Hypothalamus (tissue), 51 donors: Measurements from ENCODE around the gene LTB4R.
"Not testable (repeated sequence)": the region's sequence is repeated elsewhere in the genome, so short reads cannot be mapped to it uniquely, and the experiment has no call there.

Experiments
- DNase-seq, 51 donors: peaks; one replicate each; lab custom pipeline; 2025; lab: John Stamatoyannopoulos, UW

Gene LTB4R

DNA sequence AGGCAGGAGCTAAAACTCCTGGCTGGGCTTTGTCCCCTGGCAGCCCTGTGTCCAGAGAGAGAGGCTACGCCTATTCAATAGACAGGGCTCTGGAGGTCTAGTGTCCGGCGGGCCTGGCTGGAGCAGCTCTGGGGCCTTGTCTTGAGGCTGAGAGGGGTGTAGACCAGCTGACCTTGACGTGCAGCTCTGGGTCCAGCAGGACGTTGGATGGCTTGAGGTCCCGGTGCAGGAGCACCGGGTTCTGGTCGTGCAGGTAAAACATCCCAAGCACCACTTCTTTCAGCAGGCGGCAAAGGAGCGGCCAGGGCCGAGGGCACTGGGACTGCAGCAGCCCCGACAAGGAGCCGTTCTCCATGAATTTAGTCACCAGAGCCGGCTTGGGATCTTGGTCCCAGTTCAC lies 27.5 kb downstream of the LTB4R start:
- no peak for DNase-seq

DNA sequence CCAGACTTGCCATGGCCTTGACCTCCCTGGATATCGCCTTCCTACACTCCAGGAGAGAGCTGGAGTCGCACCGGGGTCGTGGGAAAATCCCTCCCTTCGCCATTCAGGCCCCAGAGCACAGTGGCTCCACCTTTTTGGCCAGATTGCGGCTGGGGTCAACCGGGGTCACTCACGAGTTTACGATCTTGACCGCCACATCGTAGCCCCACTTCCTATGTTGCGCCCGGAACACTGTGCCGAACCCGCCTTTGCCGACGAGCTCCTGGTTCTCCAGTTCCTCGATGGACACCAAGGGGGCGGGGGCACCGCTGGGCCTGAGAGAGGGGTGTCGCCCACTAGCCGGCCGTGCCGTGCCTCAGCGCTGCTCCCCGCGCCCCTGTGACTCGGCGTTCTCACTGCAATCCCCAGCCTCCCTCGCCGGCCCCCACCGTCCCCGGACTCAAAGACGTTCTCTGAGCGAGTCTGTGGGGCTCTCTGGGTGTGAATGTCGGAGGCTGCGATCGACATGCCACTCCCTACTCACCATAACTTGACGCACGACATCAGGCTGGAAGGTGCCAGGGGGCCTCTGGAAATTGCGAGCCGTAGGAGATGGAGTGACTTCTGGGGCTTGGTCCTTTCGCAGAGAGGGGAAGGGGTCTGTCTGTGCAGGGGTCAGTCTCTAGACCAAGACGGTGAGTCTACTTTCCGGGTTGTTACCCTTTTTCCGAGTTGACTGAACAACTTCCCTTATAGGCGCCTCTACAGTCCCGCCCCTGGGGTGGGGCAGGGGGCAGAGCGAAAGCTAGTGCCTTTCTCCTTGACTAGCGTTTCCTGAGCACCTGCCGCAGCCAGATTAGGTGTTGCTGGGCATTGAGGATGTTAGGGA lies 28.2 kb downstream of the LTB4R start, which contains the start of gene RIPK3:
Gene RIPK3, minus strand, starts transcription at position 708 of the 868 bp plus-strand sequence. Its CDS starts 165 bp downstream, at position 543.
- DNase-seq = no peak

DNA sequence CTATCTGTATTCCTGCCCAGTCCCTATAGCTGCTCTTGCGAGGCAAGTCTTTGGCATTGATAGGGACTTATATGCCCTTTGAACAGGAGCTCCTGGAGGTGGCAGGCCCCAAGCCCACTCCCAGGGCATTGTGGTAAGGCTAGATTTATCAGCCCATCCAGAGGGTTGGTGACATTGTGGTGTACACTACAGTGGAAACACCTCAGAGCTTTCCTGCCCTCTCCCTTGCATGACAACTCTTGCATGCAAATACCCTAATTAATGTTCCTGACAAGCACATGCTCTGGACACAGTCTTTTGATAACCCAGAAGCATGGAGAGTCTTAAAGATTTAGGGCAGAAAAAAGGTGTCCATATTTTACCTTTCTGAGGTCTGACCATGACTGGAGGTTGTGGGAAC lies 29.3 kb downstream of the LTB4R start:
- no peak for DNase-seq

DNA sequence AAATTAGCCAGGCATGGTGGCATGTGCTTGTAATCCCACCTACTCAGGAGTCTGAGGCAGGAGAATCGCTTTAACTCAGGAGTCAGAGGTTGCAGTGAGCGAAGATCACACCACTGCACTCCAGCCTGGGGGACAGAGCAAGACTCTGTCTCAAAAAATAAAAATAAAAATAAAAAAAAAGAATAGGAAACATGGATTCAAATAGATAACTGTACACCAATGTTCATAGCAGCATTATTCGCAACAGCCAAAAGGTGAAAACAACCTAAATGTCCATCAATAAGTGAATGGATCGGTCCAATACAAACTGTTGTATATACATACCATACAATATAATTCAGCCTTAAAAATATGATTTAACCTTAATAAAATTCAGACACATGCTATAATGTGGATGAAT lies 31.6 kb downstream of the LTB4R start:
- DNase-seq = no peak

DNA sequence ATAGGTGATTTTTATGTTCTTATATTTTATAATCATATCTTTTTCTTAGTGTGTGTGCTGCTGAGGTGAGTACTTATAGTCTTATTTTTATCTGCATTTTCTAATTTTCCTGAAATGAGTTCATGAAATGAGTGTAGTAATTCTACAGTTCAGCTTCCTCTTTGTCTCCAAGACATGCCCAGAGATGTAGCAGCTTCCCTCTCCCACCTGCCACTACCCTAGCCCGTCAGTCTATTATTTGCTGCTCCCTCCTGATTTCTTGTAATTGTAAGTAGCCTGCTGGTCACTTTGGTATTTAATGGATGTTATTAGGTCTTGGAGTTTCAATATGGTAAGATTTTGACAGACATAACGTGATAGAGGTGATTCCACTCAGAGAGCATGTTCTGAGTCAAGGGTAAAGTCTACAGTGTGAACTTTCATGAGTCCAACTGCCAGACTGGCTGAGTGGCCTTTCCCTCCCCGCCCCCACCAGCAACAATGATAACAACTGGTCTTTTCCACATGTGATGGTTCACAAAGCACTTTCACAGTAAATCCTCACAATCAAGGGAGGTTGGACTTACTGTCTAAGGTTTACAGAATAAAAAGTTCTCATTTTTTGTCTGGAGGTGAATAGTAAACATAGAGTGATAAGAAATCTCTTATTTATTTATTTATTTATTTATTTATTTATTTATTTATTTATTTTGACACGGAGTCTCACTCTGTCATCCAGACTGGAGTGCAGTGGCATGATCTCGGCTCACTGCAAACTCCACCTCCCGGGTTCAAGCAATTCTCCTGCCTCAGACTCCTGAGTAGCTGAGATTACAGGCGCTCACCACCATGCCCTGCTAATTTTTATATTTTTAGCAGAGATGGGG lies 32.7 kb downstream of the LTB4R start:
- no peak for DNase-seq

DNA sequence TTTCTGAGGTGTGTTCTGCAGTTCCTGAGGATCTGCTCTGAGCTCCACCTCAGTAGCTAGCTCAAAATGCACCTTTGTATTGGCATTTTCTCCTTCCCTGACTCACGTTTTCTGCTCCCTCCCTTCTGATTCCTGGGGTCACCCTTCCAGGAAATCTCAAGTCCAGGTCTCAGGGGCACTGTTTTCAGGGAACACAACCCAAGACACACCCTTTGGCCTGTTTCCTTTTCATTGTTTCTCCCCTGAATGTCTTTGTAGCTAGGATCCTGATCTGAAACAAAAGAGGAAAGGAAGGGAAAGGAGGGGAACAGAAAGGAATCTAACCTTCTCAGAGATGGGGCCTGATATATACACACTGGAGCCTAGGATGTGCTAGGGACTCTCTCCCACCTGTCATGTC lies 35.8 kb downstream of the LTB4R start:
- DNase-seq = no peak

DNA sequence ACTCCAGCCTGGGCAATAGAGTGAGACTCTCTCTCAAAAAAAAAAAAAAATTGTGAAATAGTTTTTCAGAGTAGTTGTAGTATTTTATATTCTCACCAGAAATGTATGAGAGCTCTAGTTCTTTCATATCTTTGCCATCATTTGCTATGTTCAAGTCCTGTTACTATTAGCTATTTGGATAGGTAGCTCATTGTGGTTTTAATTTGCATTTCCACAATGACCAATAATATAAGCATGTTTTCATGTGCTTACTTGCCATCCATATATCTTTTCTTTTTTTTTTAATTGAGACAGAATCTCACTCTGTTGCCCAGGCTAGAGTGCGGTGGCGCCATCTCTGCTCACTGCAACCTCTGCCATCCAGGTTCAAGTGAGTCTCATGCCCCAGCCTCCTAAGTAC lies 36.9 kb downstream of the LTB4R start:
- DNase-seq = no peak

DNA sequence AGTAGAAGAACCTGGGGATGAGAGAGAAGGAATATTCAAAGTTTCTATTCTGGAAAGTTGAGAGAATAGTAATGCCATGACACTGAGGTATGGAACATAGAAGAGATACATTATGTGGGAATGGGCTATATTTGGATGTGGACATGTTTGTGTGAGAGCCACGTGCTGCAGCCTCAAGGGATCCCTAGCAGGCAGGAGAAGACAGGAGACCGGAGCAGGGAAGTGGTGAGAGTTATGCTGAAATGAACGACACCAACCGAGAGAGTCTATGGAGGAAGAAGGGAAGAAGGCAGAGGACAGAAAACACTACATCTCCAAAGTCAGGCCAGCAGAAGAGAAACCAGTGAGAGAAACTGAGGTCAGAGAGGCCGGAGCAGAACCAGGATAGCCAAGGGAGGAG lies 38.4 kb downstream of the LTB4R start:
- DNase-seq = no peak

DNA sequence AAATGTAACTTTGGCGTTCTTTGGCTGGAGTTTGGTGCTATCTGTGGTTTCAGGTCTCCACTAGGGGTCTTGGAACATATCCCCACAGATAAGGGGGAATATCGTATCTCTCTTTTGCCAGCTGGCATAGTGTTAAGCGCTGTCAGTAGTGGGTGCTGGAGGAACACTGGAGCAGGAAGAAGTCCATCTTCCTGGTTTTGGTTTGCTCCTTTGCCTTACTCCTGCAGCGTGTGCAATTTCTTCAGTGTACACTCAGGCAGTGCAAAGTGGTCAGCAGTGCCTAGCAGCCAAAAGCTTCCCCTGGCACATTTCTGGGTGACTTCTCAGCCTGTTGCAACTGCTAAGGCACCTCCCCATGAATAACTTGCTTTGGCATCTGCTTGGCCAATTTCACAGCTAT lies 40.2 kb downstream of the LTB4R start:
- no peak for DNase-seq

DNA sequence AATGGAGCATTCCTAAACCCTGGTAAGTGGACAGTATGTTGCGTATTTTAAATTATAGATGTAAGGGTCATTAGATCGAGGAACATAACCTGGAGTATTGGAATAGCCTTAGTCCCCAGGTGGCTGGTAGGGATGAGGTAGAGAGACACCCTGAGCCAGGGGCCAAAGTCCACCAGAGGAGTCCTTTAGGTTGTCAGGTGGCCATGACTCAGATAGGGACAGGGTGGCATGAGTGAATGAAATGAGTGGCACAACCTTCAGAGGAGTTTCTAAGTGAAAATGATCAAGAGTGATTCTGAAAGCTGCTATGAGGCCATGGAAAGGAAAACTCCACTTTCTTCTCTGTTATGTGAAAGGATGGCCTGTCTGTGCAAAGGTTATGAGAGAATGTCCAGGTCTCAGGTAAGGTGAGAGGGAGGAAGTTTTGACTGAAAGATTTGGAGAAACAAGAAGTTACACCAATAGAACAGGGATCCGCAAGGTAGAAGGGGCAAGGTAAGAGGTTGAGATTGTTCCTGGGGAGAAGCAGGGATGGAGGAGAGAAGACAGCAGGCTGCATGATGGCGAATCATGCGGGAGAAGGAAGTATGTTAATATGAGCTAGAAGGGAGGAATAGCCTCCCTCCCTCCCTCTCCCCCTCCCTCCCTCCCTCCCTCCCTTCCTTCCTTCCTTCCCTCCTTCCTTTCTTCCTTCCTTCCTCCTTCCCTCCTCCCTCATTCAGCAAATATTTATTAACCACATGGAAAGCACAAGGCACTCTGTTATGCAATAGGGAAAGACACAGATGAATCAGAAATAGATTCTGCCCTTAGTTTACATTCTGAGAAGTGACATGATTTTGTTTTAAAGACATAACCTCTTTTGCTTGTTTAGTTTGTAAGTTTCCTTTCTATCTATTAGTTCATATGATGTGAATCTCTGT lies 42.5 kb downstream of the LTB4R start:
- DNase-seq = no peak

DNA sequence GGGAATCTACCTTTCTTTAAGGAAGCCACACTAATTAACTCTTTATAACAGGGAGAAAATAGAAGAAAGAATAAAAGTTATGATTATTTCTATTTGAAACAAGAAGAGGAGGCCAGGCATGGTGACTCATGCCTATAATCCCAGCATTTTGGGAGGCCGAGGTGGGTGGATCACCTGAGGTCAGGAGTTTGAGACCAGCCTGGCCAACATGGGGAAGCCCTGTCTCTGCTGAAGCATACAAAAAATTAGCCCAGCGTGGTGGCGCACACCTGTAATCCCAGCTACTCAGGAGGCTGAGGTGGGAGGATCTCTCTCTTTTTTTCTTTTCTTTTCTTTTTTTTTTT lies 43.2 kb downstream of the LTB4R start:
- DNase-seq = not testable (repeated sequence)

DNA sequence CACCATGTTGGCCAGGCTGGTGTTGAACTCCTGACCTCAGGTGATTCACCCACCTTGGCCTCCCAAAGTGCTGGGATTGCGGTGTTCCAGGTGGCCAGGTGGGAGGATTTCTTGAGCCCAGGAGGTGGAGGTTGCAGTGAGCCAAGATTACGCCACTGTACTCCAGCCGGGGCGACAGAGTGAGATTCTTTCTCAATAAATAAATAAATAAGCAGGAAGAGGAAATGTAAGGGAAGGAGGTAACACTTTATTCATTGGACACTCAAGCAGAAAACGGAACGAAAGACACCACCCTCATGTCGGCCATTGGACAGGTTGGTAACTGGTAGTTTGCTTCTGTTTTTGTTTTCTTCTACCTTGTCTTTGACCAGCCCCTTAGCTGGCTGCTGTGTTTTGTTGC lies 43.7 kb downstream of the LTB4R start:
- DNase-seq = no peak

DNA sequence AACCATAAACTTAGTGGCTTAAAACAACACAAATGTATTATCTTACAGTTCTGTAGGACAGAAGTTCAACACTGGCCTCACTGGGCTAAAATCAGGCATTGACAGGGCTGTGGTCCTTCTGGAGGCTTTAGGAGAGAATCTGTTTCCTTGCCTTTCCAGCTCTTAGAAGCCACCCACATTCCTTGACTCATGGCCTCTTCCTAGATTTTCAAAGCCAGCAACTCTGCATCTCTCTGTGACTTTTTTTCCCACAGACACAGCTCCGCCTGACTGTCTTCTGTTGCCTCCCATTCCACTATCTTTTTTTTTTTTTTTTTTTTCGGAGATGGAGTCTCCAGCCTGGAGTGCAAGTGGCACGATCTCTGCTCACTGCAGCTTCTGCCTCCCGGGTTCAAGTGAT lies 44.9 kb downstream of the LTB4R start:
- DNase-seq = no peak

DNA sequence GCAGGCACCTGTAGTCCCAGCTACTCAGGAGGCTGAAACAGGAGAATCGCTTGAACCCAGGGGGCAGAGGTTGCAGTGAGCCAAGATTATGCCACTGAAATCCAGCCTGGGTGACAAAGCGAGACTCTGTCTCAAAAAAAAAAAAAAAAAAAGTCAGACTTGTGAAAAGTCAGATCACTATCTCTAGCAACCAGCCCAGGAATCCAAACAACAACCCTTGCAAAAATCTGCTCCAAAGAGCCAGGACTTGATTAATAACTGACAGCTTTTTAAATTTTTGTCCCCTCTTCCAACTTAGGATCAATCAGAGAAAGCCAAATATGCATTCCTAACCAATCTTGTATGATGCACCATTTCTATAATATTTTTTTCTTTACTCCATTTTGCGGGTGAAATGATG lies 49.0 kb downstream of the LTB4R start:
- no peak for DNase-seq

DNA sequence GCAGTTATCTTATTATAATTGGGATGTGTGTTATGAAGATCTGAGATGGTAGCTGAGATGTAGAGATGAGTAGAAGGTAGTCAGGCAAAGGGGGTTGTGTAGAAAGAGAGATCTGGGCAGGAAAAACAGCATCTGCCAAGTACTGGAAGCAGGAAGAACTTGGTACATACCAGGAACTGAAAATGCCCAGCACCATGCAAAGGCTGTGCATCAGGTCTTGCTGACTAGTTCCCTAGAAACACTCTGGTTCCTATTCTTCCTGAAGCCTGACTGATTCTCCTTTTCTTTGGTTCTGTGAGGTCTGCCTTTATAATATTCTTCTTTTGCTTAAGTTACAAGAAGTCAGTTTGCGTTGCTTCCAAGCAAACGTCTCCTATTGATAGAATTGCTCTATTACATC lies 50.0 kb downstream of the LTB4R start:
- no peak for DNase-seq

DNA sequence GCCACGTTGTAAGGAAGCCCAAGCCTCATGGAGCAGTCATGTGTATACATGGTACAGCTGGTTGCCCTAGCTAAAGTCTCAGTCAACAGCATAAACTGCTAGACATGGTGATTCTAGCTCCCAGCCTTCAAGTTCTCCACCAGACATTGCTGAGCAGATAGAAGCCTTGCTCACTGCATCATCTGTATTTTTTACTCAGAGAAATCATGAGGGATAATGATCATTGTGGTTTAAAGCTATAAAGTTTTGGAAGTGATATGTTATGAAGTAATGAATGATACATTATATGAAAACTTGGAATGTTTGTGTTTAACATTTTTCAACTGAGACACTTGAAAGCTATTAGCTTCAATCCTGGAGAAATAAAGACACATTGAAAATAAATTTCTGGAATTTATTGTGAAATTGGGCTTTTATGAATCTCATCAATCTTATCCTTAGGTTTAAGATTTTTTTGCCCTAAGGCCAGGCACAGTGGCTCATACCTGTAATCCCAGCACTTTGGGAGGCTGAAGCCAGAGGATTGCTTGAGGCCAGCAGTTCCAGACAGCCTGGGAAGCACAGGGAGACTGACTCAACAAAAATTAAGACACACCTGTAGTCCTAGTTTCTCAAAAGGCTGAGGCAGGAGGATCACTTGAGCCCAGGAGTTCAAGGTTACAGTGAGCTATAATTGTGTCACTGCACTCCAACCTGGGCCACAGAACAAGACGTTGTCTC lies 51.1 kb downstream of the LTB4R start:
- DNase-seq = no peak

DNA sequence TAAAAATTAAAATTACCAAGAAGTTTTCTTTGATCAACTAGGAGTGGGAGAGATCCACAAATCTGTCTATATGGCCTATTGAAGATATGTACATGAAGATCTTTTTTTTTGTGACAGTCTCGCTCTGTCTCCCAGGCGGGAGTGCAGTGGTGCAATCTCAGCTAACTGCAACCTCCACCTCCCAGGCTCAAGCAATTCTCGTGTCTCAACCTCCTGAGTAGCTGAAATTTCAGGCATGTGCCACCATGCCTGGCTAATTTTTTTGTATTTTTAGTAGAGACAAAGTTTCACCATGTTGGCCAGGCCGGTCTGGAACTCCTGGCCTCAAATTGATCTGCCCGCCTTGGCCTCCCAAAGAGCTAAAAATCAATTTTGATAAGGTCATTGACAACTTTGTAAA lies 52.1 kb downstream of the LTB4R start:
- DNase-seq = no peak

DNA sequence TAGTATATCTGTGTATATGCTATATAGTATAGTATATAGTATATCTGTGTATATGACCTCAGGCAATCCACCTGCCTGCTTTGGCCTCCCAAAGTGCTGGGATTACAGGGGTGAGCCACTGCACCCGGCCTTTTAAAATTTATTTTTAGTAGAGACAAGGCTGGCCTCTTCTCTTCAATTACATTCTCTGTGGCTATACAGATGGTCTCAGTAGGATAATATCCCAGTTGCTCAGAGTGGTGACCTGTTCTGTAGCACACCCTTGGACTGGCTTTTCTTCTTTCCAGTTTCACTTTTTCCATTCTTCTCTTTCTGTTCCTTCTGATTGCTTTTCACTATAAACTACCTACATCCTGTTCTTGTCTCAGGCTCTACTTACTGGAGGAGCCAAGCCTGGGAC lies 53.5 kb downstream of the LTB4R start:
- DNase-seq = no peak

DNA sequence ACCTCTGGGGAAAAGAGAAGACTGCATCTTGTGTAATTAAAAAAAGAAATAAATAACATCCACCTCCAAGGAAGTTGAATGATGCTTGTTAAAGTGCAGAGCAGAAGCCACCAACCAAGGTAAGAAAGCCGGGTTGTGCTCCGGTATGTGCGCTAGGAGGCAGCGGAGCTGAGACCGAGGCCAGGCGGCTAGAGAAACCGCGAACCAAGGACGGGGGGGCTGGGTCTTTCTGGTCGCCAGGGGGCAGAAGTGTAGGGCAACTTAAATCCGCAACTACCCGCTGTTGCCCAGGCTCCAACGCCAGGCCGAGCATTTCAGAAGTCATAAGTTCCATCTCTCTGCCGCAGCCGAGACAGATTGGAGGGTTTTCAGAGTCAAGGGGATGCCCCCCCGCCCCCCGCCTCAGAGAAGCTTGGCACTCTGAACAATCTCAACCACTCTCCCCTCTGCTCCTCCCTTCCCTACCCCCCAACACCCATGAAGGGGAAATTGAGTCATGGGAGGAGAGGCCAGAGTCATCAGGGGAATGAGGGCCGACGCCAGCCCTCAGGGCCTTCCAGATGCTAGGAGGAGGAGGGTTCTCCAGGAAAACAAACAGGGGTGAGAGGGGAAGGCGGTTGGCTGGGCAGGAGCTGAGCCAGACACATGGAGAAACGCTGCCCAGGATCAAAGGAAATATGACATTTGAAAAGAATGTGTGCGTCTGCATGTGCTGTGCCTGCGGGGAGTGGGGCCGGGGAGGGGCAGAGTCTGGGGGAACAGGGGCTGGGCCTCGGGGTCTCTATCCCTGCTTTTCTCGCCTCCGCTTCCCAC lies 54.5 kb downstream of the LTB4R start:
- peak in 35 of 51 donors; percentile 6 to 55 (median 38) for DNase-seq
